ENCODE measurements around the gene PLXNA4. TPM values are rescaled to one million over a fixed set of nuclear protein-coding genes. Genes with fewer than 3 reads are reported as not detected.
"Not testable (repeated sequence)": the region's sequence is repeated elsewhere in the genome, so short reads cannot be mapped to it uniquely, and the experiment has no call there.

The PLXNA4 gene
- total RNA-seq, 2 experiments from 2014 or later, result 16.5 to 20.5 TPM

DNA sequence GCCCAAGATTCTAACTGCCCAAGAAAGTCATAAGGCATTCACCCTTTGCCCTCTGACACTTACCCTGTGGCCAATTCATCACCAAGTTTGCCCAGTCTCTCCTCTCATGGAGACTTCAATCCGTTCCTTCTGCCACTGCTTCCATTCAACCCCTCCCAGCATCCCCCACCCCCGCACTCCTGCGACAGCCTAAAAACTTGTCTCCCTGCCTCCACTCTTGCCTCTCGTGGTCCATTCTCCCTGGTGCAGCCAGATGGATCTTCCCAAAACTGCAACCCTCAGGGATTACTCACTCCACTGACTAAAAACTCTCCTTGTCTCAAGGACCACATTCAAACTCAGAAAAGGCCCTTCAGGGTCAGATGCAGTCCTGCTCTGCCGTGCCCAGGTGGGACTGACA lies 32.3 kb upstream of the PLXNA4 start:
- Mint-ChIP-seq H3K9me3 (no peaks in the 10 kb centered on the region), H3K27me3 (peaks cover 13% of the 10 kb centered on the region), H3K36me3 (no peaks in the 10 kb centered on the region), H3K4me1 (no peaks in the 10 kb centered on the region), H3K27ac (no peak overlapping the region), H3K4me3 (no peak overlapping the region)
- POLR2A ChIA-PET, result no interaction called here
- ATAC-seq (ENCODE audit: low read depth), result no peak
- no peak for DNase-seq

DNA sequence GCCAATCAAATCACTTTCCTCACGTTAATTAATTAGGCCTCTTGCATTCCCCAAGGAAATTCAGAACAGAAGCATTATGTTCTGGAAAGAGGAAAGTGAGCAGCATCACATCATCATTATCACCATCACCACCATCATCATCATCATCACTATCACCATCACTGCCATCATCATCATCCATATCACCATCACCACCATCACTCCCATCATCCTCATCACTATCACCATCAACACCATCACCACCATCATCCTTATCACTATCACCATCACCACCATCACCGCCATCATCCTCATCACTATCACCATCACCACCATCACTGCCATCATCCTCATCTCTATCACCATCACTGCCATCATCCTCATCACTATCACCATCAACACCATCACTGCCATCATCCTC lies 31.4 kb upstream of the PLXNA4 start:
- ATAC-seq (ENCODE audit: low read depth) (no peak), DNase-seq (no peak)
- Mint-ChIP-seq H3K4me3 (no peak overlapping the region), H3K9me3 (no peaks in the 10 kb centered on the region), H3K27me3 (peaks cover 16% of the 10 kb centered on the region), H3K4me1 (no peaks in the 10 kb centered on the region), H3K27ac (no peak overlapping the region), H3K36me3 (no peaks in the 10 kb centered on the region)
- POLR2A ChIA-PET, result no interaction called here

DNA sequence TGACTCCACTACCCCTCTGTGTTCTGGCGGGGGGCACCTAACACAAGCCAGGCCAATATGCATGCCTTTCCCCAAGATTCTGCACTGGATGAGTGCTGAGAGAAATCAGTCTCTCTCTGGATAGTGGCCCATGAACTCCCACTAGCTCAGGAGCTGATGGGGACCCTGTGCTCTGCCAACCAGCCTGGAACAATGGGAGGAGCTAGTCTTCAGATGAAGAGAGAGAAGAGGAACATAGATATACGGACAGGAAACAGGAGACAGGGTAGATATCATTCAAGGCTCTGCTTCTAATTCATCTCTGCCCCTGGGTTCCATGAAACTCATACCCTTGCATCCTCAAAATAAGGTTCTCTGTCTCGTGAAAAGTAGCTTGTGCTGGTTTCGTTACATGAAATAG lies 27.9 kb upstream of the PLXNA4 start:
- Mint-ChIP-seq H3K36me3 (no peaks in the 10 kb centered on the region), H3K27ac (no peak overlapping the region), H3K27me3 (peaks cover 17% of the 10 kb centered on the region), H3K9me3 (no peaks in the 10 kb centered on the region), H3K4me1 (no peaks in the 10 kb centered on the region), H3K4me3 (no peak overlapping the region)
- POLR2A ChIA-PET, result no interaction called here
- no peak for ATAC-seq (ENCODE audit: low read depth)
- DNase-seq, result no peak

DNA sequence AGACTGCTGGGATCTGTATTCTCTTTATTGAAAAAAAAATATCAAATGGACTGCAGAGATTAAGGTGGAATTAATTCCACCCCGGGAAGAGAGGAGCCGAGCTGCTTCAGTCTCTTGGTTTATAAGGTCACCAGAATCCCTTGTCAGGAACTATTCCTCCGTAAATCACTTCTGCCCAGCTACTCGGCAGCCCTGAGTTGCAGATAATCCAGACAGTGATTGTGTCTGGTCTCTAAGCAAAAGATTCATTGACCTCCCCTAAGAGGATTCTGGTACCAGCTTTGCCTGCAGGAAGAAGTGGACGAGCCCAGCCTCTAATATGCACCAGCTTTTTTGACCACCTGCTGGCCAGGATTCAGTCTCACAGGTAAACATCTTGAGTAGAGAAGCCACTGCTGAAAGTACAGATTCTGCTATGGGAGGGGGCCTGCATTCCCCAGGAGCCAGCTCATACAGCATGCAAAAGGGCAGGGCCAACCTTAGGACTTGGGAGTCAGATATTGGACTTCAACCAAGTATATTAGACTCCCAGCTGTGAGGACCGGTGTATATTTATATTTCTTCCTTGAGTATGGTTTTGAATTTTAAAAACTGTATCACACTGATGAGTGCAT lies 27.1 kb upstream of the PLXNA4 start:
- no peak overlapping the region for H3K27ac Mint-ChIP-seq
- POLR2A ChIA-PET, result no interaction called here
- H3K36me3 Mint-ChIP-seq, result no peaks in the 10 kb centered on the region
- DNase-seq (no peak), ATAC-seq (ENCODE audit: low read depth) (no peak)
- no peaks in the 10 kb centered on the region for H3K4me1 Mint-ChIP-seq
- H3K4me3 Mint-ChIP-seq, result no peak overlapping the region
- peaks cover 17% of the 10 kb centered on the region for H3K27me3 Mint-ChIP-seq
- no peaks in the 10 kb centered on the region for H3K9me3 Mint-ChIP-seq

DNA sequence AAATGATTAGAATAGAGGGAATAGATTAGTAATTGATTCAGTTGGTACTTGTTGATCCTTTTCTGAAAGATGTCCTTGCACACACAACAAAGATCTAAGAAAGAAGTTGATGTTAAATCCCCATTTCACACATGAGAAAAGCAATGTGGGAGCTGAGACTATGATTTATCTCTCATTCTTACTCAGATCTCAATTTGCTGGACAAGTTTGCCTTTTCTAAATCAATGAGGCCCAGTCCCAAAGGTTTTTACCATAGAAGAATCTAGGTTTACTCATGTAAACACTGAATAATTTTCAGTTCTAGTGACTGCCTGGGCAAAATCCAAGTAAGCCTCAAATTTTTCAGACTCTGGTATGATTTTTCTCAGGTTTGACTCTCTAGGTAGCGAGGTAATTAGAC lies 25.5 kb upstream of the PLXNA4 start:
- POLR2A ChIA-PET, result no interaction called here
- no peak for ATAC-seq (ENCODE audit: low read depth)
- no peak overlapping the region for H3K4me3 Mint-ChIP-seq
- no peak for DNase-seq
- no peaks in the 10 kb centered on the region for H3K4me1 Mint-ChIP-seq
- peaks cover 17% of the 10 kb centered on the region for H3K27me3 Mint-ChIP-seq
- H3K27ac Mint-ChIP-seq, result no peak overlapping the region
- H3K36me3 Mint-ChIP-seq, result no peaks in the 10 kb centered on the region
- H3K9me3 Mint-ChIP-seq, result no peaks in the 10 kb centered on the region

DNA sequence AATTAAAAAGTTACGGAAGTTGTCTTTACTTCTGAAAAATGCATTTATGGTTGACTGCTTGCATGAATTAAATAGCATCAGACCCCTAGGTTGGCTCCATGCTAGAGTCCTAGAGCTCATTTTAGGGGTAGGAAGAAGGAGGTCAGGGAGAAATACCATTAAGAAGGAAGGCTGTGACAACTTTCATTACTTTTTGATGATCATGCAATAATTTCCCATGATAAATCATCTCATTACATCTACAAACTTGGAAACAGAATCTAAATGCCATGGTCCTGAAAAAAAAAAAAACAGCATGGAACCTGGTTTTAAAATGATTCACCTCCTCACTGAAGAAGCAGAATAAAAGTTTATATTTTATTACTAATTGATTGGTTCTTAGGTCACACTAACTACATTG lies 20.3 kb upstream of the PLXNA4 start:
- Mint-ChIP-seq H3K9me3 (no peaks in the 10 kb centered on the region), H3K27me3 (peaks cover 16% of the 10 kb centered on the region), H3K4me3 (no peak overlapping the region), H3K27ac (no peak overlapping the region), H3K36me3 (no peaks in the 10 kb centered on the region), H3K4me1 (no peaks in the 10 kb centered on the region)
- no peak for ATAC-seq (ENCODE audit: low read depth)
- POLR2A ChIA-PET, result no interaction called here
- DNase-seq, result no peak

DNA sequence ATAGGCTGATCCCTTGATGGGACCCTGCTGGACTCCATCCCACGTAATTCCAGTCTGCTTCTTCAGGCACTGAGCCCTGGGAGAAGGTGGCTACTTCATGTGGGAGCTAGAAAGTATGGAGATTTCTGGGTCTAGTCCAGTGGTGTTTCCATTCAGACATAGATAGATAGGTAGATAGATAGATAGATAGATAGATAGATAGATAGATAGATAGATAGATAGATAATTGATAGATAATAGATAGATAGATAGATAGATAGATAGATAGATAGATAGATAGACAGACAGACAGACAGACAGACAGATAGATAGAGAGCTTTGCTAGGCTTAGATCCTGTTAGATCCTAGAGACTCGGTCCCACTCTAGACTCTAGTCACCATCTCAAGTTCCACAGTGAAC lies 18.5 kb upstream of the PLXNA4 start:
- ATAC-seq (ENCODE audit: low read depth); H3K9me3 Mint-ChIP-seq; POLR2A ChIA-PET; DNase-seq; H3K36me3 Mint-ChIP-seq; H3K4me1 Mint-ChIP-seq; H3K4me3 Mint-ChIP-seq; H3K27ac Mint-ChIP-seq: not testable (repeated sequence)
- peaks cover 13% of the 10 kb centered on the region for H3K27me3 Mint-ChIP-seq

DNA sequence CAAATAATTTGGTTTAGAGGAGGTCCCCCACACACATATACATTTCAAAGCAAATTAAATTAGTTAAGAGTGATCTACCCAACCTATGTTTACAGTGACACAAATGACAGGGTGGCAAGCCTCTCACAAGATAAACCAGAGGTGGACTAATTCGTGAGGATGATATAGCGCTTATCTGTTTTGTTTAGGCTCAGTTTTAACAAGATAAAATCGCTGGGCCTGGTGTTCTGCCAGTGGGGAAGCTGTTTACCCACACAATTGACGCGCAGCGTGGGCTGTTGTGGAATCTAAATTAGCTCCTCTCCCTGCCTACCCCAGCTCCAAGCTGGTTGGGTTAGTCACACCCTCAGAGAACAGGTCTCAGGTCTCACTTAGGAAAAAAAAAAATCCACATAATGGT lies 16.7 kb upstream of the PLXNA4 start:
- DNase-seq (no peak), ATAC-seq (ENCODE audit: low read depth) (no peak)
- H3K4me1 Mint-ChIP-seq, result no peaks in the 10 kb centered on the region
- no peaks in the 10 kb centered on the region for H3K36me3 Mint-ChIP-seq
- H3K27ac Mint-ChIP-seq, result no peak overlapping the region
- peaks cover 18% of the 10 kb centered on the region for H3K27me3 Mint-ChIP-seq
- no peaks in the 10 kb centered on the region for H3K9me3 Mint-ChIP-seq
- POLR2A ChIA-PET, result interaction anchor here (0.6 kb wide), 1 partner anchor 324 kb away, joined by 3 read pairs; no protein-coding TSS in a partner anchor
- H3K4me3 Mint-ChIP-seq, result no peak overlapping the region

DNA sequence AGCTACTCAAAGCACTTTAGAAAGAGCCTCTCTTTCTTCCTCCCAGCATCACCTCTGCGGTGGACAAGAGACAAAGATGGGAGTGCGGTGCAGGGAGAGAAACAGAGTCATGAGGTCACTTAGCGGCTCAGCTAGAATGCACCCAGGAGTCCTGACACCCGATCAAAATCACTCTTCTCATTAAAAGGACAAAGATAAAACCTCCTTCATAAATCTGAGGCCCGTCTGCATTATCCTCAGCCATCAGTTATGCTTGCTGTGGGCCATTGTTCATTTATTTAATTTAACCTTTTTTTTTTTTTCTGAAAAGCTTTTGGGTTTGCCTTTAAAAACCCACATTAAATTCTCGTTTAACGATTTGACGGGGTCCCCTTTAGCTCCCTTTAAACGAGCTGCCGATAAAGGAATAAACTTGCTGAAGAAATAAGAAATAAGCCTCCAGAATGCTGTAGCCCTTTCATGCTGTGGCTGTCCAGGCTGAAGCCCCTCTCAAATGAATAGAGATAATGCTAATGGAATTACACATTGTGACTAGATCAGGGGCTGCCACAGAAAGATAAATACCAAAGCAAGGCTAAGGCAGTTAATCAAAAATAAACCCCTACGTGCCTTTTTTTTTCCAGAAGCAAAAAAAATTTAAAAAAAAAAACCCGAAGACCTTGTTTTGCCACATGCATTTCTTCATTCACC lies 16.1 kb upstream of the PLXNA4 start:
- no peaks in the 10 kb centered on the region for H3K36me3 Mint-ChIP-seq
- H3K4me1 Mint-ChIP-seq, result no peaks in the 10 kb centered on the region
- peaks cover 18% of the 10 kb centered on the region for H3K27me3 Mint-ChIP-seq
- POLR2A ChIA-PET, result interaction anchor here (0.6 kb wide), 1 partner anchor 324 kb away, joined by 3 read pairs; no protein-coding TSS in a partner anchor
- ATAC-seq (ENCODE audit: low read depth), result no peak
- H3K9me3 Mint-ChIP-seq, result no peaks in the 10 kb centered on the region
- H3K4me3 Mint-ChIP-seq, result no peak overlapping the region
- no peak overlapping the region for H3K27ac Mint-ChIP-seq
- no peak for DNase-seq

DNA sequence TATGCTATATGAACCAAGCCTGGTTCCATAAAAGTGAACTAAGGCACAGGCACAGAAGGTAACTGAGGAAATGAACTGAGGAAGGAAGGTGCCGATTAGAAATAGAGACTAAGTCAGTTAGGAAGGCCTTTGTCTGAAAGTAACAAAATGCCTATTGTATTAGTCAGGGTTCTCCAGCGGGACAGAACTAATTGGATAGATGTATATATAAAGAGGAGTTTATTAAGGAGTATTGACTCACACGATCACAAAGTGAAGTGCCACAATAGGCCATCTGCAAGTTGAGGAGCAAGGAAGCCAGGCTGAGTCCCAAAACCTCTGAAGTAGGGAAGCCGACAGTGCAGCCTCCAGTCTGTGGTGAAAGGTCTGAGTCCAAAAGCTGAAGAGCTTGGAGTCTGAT lies 13.9 kb upstream of the PLXNA4 start:
- Mint-ChIP-seq H3K27ac (no peak overlapping the region), H3K4me1 (no peaks in the 10 kb centered on the region), H3K4me3 (no peak overlapping the region), H3K27me3 (peaks cover 23% of the 10 kb centered on the region), H3K36me3 (no peaks in the 10 kb centered on the region), H3K9me3 (no peaks in the 10 kb centered on the region)
- no peak for DNase-seq
- POLR2A ChIA-PET, result no interaction called here
- ATAC-seq (ENCODE audit: low read depth), result no peak

DNA sequence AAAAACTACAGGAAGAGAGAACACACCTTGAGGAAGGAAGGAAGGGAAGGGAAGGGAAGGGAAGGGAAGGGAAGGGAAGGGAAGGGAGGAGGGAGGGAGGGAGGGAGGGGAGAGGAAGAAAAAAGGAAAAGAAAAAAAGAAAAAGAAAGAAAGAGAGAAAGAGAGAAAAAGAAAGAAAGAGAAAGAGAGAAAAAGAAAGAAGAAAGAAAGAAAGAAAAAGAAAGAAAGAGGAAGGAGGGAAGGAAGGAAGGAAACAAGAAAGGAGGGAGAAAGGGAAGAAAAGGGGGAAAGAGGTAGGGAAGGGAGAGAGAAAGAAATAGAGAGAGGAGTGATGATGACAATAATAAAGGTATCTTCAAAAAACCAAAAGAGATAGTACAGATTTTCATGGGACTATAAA lies 12.3 kb upstream of the PLXNA4 start:
- no peak for DNase-seq
- Mint-ChIP-seq H3K27ac (no peak overlapping the region), H3K36me3 (no peaks in the 10 kb centered on the region), H3K4me1 (peaks cover 3% of the 10 kb centered on the region), H3K4me3 (no peak overlapping the region), H3K9me3 (no peaks in the 10 kb centered on the region), H3K27me3 (peaks cover 32% of the 10 kb centered on the region)
- ATAC-seq (ENCODE audit: low read depth), result no peak
- POLR2A ChIA-PET, result no interaction called here

DNA sequence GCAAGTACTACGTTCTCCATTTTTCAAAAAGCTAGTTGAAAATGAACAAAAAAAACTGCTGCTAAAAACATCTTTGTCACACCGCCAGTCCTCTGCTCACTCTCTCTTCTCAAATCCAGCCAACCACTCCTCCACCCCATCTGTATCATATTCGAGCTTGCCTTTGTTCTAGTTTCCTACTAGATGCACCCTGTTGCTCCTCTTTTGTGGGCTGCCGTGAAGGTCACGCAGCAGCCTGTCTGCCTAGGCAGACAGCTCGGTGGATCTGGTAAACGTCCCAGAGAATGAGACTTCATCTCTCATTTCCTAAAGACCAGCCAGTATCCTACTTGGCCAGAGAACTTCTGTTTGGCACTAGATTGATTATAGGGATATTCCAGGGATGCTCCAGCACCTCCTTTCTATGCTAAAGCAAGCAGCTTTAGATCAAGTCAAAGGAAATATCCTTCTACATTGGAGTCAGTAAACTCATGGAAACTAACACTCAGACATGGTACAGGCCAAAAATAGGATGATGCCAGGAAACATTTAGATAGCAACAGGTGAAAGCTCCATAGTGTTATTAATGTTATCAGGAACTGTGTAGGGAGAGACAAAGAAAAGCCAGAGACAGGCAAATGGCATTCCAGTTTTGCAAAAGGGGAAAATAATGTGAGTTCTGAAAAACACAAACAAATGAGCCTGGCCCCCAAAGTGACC lies 8.7 kb upstream of the PLXNA4 start:
- Mint-ChIP-seq H3K4me1 (peaks cover 13% of the 10 kb centered on the region), H3K27me3 (peaks cover 37% of the 10 kb centered on the region), H3K9me3 (no peaks in the 10 kb centered on the region), H3K27ac (no peak overlapping the region), H3K36me3 (no peaks in the 10 kb centered on the region), H3K4me3 (no peak overlapping the region)
- POLR2A ChIA-PET, result no interaction called here
- DNase-seq (no peak), ATAC-seq (ENCODE audit: low read depth) (no peak)

DNA sequence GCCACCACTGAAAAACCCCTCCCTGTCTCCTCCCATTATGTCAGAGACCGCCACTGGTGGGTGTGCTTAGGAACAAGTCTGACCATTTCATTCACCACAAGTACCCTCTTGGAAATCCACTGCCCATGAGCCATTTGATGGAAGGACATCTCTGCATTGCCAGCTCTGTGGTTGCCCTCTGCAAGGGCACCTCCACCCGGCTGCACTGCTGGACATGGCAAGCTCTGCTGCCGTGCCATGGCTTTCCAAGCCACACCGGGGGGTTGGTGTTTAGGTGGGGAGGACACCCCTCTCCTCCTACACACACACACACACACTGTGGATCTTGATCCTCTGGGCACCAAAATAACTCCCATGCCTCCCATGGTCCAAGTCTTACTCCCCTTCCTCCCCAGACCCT lies 5.2 kb upstream of the PLXNA4 start:
- Mint-ChIP-seq H3K9me3 (no peaks in the 10 kb centered on the region), H3K36me3 (no peaks in the 10 kb centered on the region), H3K27me3 (peaks cover 53% of the 10 kb centered on the region), H3K4me1 (peaks cover 22% of the 10 kb centered on the region), H3K4me3 (no peak overlapping the region), H3K27ac (no peak overlapping the region)
- POLR2A ChIA-PET, result interaction anchor here (0.6 to 1.2 kb wide), 2 partner anchors 261 to 263 kb away, joined by 3 to 5 read pairs; no protein-coding TSS in a partner anchor
- DNase-seq, result no peak
- no peak for ATAC-seq (ENCODE audit: low read depth)
